DMS153 treated with DMSO at 0.1 percent for 48 hours (cell line): Measurements from ENCODE around the gene ZBTB20.

ENCODE experiments used
- DNase-seq: peaks from one replicate; lab custom pipeline; 2025; ENCODE audit not compliant: unreplicated experiment; lab: John Stamatoyannopoulos, UW

ZBTB20 gene

GRCh38 chr3:114350271-114350670 lies 796.8 kb downstream of the ZBTB20 start:
- no peak for DNase-seq

GRCh38 chr3:114344492-114344891 lies 802.6 kb downstream of the ZBTB20 start:
- no peak for DNase-seq

GRCh38 chr3:114338651-114339357 lies 808.3 kb downstream of the ZBTB20 start:
- DNase-seq = no peak

GRCh38 chr3:114336857-114337256 lies 810.2 kb downstream of the ZBTB20 start:
- DNase-seq = no peak

GRCh38 chr3:114336122-114336697 lies 810.9 kb downstream of the ZBTB20 start:
- DNase-seq = no peak

- no peak for DNase-seq
Observed at GRCh38 chr3:114333923-114334240, 813.2 kb downstream of the ZBTB20 start.

GRCh38 chr3:114333180-114333922 lies 813.7 kb downstream of the ZBTB20 start:
- DNase-seq = no peak

GRCh38 chr3:114332342-114333179 lies 814.5 kb downstream of the ZBTB20 start:
- DNase-seq = no peak

GRCh38 chr3:114331710-114332109 lies 815.4 kb downstream of the ZBTB20 start:
- DNase-seq = no peak

- DNase-seq = no peak
Observed at GRCh38 chr3:114331007-114331406, 816.1 kb downstream of the ZBTB20 start.

GRCh38 chr3:114329823-114330222 lies 817.3 kb downstream of the ZBTB20 start:
- no peak for DNase-seq

- no peak for DNase-seq
Observed at GRCh38 chr3:114328345-114328744, 818.7 kb downstream of the ZBTB20 start.

GRCh38 chr3:114327665-114328064 lies 819.4 kb downstream of the ZBTB20 start:
- no peak for DNase-seq

GRCh38 chr3:114323546-114324254 lies 823.4 kb downstream of the ZBTB20 start:
- no peak for DNase-seq

GRCh38 chr3:114320246-114320645 lies 826.8 kb downstream of the ZBTB20 start:
- no peak for DNase-seq

GRCh38 chr3:114319453-114319852 lies 827.6 kb downstream of the ZBTB20 start:
- peak; percentile 91 for DNase-seq

- no peak for DNase-seq
Observed at GRCh38 chr3:114318295-114318694, 828.8 kb downstream of the ZBTB20 start.

- no peak for DNase-seq
Observed at GRCh38 chr3:114314282-114314681, 832.8 kb downstream of the ZBTB20 start.

- no peak for DNase-seq
Observed at GRCh38 chr3:114313426-114313825, 833.7 kb downstream of the ZBTB20 start.

- DNase-seq = no peak
Observed at GRCh38 chr3:114310695-114311094, 836.4 kb downstream of the ZBTB20 start.

GRCh38 chr3:114308830-114309229 lies 838.3 kb downstream of the ZBTB20 start:
- DNase-seq = no peak
